Natural killer cell (primary cell): ENCODE results near the gene PIEZO1. TPM values are rescaled to one million over a fixed set of nuclear protein-coding genes. Genes with fewer than 3 reads are reported as not detected.

Experiments
- ATAC-seq, 3 donors: fragments of 150-1000 bp in 2 of 3; fragments of 200-7000 bp in 1 of 3; cut with Tn5 transposase; 1 replicate in 1 of 3; 2 replicates in 2 of 3; pipeline ENCODE4 v1.10.0; 2021; ENCODE audit warnings: mild to moderate bottlenecking in 2 of 3, moderate library complexity in 2 of 3
- DNase-seq, 2 donors: peaks; one replicate each; pipeline versions ENCODE4 v3.0.0 to v3.0.0-alpha.2; 2013 to 2021; ENCODE audit warnings: mixed read lengths in 1 of 2
- H3K27ac ChIP-seq: one replicate; pipeline ENCODE4 v1.5.1; 2013; ENCODE audit warnings: mild to moderate bottlenecking, low read length
- H3K27me3 ChIP-seq: one replicate; pipeline ENCODE4 v1.6.1; 2013; ENCODE audit warnings: low read length; ENCODE audit not compliant: control insufficient read depth, insufficient read depth
- H3K36me3 ChIP-seq: one replicate; pipeline ENCODE4 v1.6.1; 2013; ENCODE audit warnings: low read length; ENCODE audit not compliant: control insufficient read depth, insufficient read depth
- H3K4me1 ChIP-seq: one replicate; pipeline ENCODE4 v1.6.1; 2013; ENCODE audit warnings: low read length; ENCODE audit not compliant: control insufficient read depth, insufficient read depth
- H3K4me3 ChIP-seq: one replicate; pipeline ENCODE4 v1.5.1; 2013; ENCODE audit warnings: low read length
- H3K9me3 ChIP-seq: one replicate; pipeline ENCODE4 v1.6.1; 2013; ENCODE audit warnings: low read length; ENCODE audit not compliant: control insufficient read depth, insufficient read depth
- H3K27ac Mint-ChIP-seq, 2 donors: one replicate each; pipeline ENCODE4 v1.8.0; 2022; ENCODE audit warnings: mild to moderate bottlenecking in 2 of 2, mixed read lengths in 2 of 2, moderate library complexity in 1 of 2
- H3K27me3 Mint-ChIP-seq, 2 donors: one replicate each; pipeline ENCODE4 v1.8.0; 2022; ENCODE audit warnings: low read depth in 2 of 2, mixed read lengths in 2 of 2
- H3K36me3 Mint-ChIP-seq: one replicate; pipeline ENCODE4 v1.8.0; 2022; ENCODE audit warnings: mixed read lengths
- H3K4me1 Mint-ChIP-seq, 2 donors: one replicate each; pipeline ENCODE4 v1.8.0; 2022; ENCODE audit warnings: mixed read lengths in 2 of 2
- H3K4me3 Mint-ChIP-seq: one replicate; pipeline ENCODE4 v1.8.0; 2022; ENCODE audit warnings: mild to moderate bottlenecking, moderate library complexity, mixed read lengths
- H3K9me3 Mint-ChIP-seq, 2 donors: one replicate each; pipeline ENCODE4 v1.8.0; 2022; ENCODE audit warnings: mixed read lengths in 2 of 2
- WGBS: methylation state at CpG from one replicate; pipeline ENCODE4 v1.1.7; 2013; ENCODE audit warnings: missing lambda C conversion rate; ENCODE audit not compliant: insufficient coverage; 5-methylcytosine and 5-hydroxymethylcytosine counted together
- intact Hi-C: fragments of 100-400 bp; cut with micrococcal nuclease; formaldehyde crosslinking; loops from one replicate; pipeline ENCODE4 v1.14.2; 2022
- total RNA-seq, 4 donors: library from RNA; stranded (reverse); fragments of 120-200 nt in 1 of 4; gene quantifications; one replicate each; pipeline versions ENCODE4 v1.2.3 to v1.2.4, GENCODE V29; 2013 to 2022
- TF ChIP-seq, protein P1 (sequence below): fragments of 200-600 bp; IDR thresholded peaks from one replicate; pipeline ENCODE4 v1.8.0; 2022; ENCODE audit warnings: antibody characterized with exemption

PIEZO1 gene
- total RNA-seq, 3 donors from 2014 or later (not counting 1 experiment from before 2014, with no cell fraction given), result 172 to 197 (median 183) TPM

DNA sequence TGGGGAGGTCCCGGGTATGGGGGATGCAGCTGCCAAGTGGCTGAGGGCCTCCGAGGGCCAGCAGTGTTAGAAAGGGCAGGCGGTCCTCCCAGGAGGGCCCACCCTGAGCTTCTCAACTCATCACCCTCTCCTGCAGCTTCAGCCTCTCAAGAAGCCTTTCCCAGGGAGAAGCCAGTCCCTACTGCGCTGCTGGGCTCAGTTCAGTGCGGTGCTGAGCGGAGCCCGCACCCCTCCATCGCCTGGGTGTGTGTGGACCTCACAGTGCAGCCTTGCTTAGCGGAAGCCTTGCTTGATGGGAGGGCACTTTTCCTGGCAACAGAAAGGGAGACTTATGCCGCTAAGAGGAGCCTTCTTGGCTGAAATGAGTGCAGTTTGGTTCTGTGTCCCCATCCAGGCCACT is 30.2 kb upstream of the PIEZO1 start:
- Mint-ChIP-seq H3K9me3 (no peaks in the 10 kb centered on the region), H3K4me3 (no peak overlapping the region), H3K4me1 (peaks cover 7 to 15% of the 10 kb centered on the region in 2 donors), H3K27ac (no peak overlapping the region), H3K36me3 (no peaks in the 10 kb centered on the region), H3K27me3 (no peaks in the 10 kb centered on the region)
- ATAC-seq (no peak), DNase-seq (no peak)
- WGBS, result 93% methylated on average over 10 of the region's 10 CpGs
- no peaks in the 10 kb centered on the region for H3K36me3 ChIP-seq
- no peak overlapping the region for H3K4me3 ChIP-seq
- H3K9me3 ChIP-seq, result no peaks in the 10 kb centered on the region
- TF ChIP-seq, protein P1, sequence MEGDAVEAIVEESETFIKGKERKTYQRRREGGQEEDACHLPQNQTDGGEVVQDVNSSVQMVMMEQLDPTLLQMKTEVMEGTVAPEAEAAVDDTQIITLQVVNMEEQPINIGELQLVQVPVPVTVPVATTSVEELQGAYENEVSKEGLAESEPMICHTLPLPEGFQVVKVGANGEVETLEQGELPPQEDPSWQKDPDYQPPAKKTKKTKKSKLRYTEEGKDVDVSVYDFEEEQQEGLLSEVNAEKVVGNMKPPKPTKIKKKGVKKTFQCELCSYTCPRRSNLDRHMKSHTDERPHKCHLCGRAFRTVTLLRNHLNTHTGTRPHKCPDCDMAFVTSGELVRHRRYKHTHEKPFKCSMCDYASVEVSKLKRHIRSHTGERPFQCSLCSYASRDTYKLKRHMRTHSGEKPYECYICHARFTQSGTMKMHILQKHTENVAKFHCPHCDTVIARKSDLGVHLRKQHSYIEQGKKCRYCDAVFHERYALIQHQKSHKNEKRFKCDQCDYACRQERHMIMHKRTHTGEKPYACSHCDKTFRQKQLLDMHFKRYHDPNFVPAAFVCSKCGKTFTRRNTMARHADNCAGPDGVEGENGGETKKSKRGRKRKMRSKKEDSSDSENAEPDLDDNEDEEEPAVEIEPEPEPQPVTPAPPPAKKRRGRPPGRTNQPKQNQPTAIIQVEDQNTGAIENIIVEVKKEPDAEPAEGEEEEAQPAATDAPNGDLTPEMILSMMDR, result no peak
- no peaks in the 10 kb centered on the region for H3K27me3 ChIP-seq
- no peak overlapping the region for H3K27ac ChIP-seq
- peaks cover 19% of the 10 kb centered on the region for H3K4me1 ChIP-seq
- intact Hi-C loops, result no loop called here

DNA sequence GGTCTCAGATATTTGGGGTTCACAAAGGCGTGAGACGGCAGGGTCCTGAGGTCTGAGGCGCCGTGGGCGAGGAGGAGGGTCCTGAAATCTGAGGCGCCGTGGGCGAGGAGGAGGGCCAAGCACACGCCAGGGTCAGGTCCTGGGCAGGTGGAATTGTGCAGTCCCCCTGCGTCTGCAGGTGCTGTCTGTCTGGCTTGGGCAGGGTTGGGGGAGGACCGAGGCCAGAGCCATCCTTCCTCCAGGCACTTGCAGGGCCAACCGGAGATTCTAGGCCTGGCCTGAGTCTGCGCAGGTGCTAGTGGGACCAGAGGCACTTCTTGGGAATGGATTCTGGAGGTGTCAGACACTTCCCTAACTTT is 29.1 kb upstream of the PIEZO1 start:
- H3K36me3 ChIP-seq, result peaks cover 8% of the 10 kb centered on the region
- no peak for DNase-seq
- H3K4me1 Mint-ChIP-seq, result peaks cover 7 to 21% of the 10 kb centered on the region in 2 donors
- H3K27ac ChIP-seq, result no peak overlapping the region
- no peak overlapping the region for H3K4me3 ChIP-seq
- H3K9me3 Mint-ChIP-seq, result no peaks in the 10 kb centered on the region
- H3K27me3 Mint-ChIP-seq, result no peaks in the 10 kb centered on the region
- TF ChIP-seq, protein P1, result no peak
- no peaks in the 10 kb centered on the region for H3K36me3 Mint-ChIP-seq
- no peaks in the 10 kb centered on the region for H3K9me3 ChIP-seq
- intact Hi-C loops, result no loop called here
- WGBS, result 90% methylated on average over 13 of the region's 13 CpGs
- no peak overlapping the region for H3K27ac Mint-ChIP-seq
- no peak overlapping the region for H3K4me3 Mint-ChIP-seq
- H3K27me3 ChIP-seq, result no peaks in the 10 kb centered on the region
- H3K4me1 ChIP-seq, result peaks cover 24% of the 10 kb centered on the region
- no peak for ATAC-seq

DNA sequence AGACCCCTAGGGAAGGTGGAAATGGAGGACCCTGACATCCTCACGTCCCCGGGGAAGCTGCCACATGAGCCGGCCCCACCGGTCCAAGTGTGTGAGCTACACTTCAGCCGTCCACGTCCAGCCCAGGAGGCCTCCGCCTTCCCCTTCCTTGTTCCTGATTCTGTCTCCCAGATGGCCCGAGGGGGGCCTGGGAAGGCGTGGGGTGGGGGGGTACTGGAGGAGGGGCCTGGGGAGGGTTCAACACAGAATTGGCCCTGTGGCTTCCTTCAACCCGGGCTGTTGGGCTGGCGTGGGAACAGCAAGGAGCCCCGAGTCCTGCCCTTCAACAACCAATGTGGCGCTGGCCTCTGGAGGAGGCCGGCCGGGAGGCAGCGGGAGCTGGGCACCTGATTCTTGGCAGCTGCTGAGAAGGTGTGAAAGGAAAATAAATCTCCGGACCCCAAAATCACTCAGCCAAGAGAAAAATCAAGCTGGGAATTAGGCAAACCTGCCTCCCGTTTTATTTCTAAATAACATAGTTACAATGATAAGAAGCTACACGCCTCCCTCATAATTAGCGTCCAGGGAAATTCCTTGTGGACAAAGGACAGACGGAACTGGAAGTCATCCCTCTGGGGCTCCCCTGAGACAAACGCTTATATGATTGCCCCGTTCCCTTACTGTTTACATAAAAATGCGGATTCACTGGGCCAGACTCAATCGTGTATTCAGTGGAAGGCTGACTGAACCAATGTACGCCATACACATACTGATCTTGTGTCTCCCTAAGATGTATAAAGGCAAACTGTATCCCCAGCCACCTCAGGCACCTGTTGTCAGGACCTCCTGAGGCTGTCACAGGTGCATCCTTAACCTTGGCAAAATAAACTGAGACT is 28.5 kb upstream of the PIEZO1 start:
- no peak for ATAC-seq
- WGBS, result 88% methylated on average over 24 of the region's 26 CpGs
- H3K9me3 ChIP-seq, result no peaks in the 10 kb centered on the region
- H3K27me3 ChIP-seq, result no peaks in the 10 kb centered on the region
- Mint-ChIP-seq H3K27ac (no peak overlapping the region), H3K36me3 (no peaks in the 10 kb centered on the region), H3K27me3 (no peaks in the 10 kb centered on the region), H3K4me3 (no peak overlapping the region), H3K4me1 (peaks cover 7 to 24% of the 10 kb centered on the region in 2 donors), H3K9me3 (no peaks in the 10 kb centered on the region)
- no peak for DNase-seq
- no peak overlapping the region for H3K4me3 ChIP-seq
- H3K36me3 ChIP-seq, result peaks cover 10% of the 10 kb centered on the region
- intact Hi-C loops, result loop anchor here (2.0 kb wide), 1 partner anchor 43 kb away; the partner anchor contains the start of genes GALNS and TRAPPC2L
- peaks cover 24% of the 10 kb centered on the region for H3K4me1 ChIP-seq
- no peak overlapping the region for H3K27ac ChIP-seq
- TF ChIP-seq, protein P1, result no peak
